Activated CD8-positive, alpha-beta T cell treated with anti-CD3 and anti-CD28 coated beads, Interleukin-2, amount 10 ng/mL, durations not matched to agents 7 days and 5 days (primary cell): ENCODE measurements around the gene VEPH1. TPM values are rescaled to one million over a fixed set of nuclear protein-coding genes. Genes with fewer than 3 reads are reported as not detected.
A peak's percentile ranks its signal among the peaks of the same experiment; 100 is the strongest.

Experiments
- ATAC-seq: fragments of 150-1000 bp; cut with Tn5 transposase; one replicate; pipeline ENCODE4 v1.10.0; 2021; ENCODE audit warnings: moderate library complexity
- CTCF ChIA-PET: fragments of 350-600 bp; sonication (Branson Sonifier 250); formaldehyde crosslinking; loops from one replicate; lab custom pipeline; 2021; ENCODE audit warnings: antibody characterized with exemption; lab: Charles Lee
- POLR2A ChIA-PET: fragments of 350-600 bp; sonication (Branson Sonifier 250); formaldehyde crosslinking; loops from one replicate; lab custom pipeline; 2021; ENCODE audit warnings: antibody characterized with exemption; lab: Charles Lee
- DNase-seq: peaks from one replicate; pipeline ENCODE4 v3.0.0-alpha.2; 2020
- H3K27ac Mint-ChIP-seq: one replicate; pipeline ENCODE4 v1.8.0; 2021; ENCODE audit warnings: mild to moderate bottlenecking, mixed read lengths
- H3K27me3 Mint-ChIP-seq: one replicate; pipeline ENCODE4 v1.8.0; 2021; ENCODE audit warnings: low read depth, mixed read lengths
- H3K36me3 Mint-ChIP-seq: one replicate; pipeline ENCODE4 v1.8.0; 2021; ENCODE audit warnings: low read depth, mixed read lengths
- H3K4me1 Mint-ChIP-seq: one replicate; pipeline ENCODE4 v1.8.0; 2021; ENCODE audit warnings: low read depth, mixed read lengths
- H3K4me3 Mint-ChIP-seq: one replicate; pipeline ENCODE4 v1.8.0; 2021; ENCODE audit warnings: mild to moderate bottlenecking, mixed read lengths
- H3K9me3 Mint-ChIP-seq: one replicate; pipeline ENCODE4 v1.8.0; 2022; ENCODE audit warnings: mixed read lengths; ENCODE audit not compliant: insufficient read depth
- total RNA-seq, 2 experiments: library from RNA; stranded (reverse); gene quantifications; one replicate each; pipeline ENCODE4 v1.2.3, GENCODE V29; 2021

VEPH1 gene
- total RNA-seq, 2 experiments from 2014 or later, result not detected

DNA sequence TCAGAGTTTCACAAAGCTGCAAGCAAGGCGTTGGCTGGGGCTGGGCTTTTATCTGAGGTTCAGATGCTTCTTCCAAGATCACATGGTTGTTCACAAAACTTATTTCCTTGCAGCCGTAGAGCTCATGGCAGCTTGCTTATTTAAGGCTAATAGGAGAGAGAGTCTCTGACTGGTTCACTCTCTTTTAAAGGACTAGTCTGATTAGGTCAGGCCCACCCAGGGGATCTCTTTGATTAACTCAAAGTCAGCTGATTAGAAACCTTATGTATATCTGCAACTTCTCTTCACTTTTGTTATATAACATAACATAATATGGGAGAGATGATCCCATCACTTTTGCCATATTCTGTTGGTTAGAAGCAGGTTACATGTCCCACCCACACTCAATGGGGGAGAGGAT is 243.4 kb downstream of the VEPH1 start:
- ATAC-seq, result no peak
- DNase-seq, result no peak
- no peaks in the 10 kb centered on the region for H3K27me3 Mint-ChIP-seq
- no peaks in the 10 kb centered on the region for H3K36me3 Mint-ChIP-seq
- H3K4me3 Mint-ChIP-seq, result no peak overlapping the region
- CTCF ChIA-PET, result no interaction called here
- no peak overlapping the region for H3K27ac Mint-ChIP-seq
- no peaks in the 10 kb centered on the region for H3K4me1 Mint-ChIP-seq
- H3K9me3 Mint-ChIP-seq, result no peaks in the 10 kb centered on the region
- POLR2A ChIA-PET, result no interaction called here

DNA sequence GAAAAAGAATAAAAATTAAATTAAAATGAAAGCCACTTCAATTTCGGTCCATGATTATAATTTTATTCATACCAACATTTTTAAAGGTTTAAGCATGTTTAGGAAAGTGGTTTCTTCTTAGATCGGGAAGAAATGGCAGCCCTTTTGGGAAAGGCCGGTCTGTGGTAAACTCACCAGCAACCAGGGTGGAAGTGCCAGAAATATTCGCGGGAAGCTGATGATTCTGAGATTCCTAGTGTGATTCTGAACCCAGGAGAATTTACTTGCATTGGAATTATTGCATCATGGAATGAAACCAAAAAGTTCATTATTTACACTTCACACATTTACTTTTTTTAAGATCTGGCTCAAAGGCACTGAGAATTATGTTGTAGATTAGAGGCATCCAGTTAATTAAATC is 246.1 kb downstream of the VEPH1 start:
- ChIA-PET POLR2A (no interaction called here), CTCF (interaction anchor here (1.1 to 1.3 kb wide), 2 partner anchors 9 to 53 kb away, joined by 3 read pairs; no protein-coding TSS in a partner anchor)
- ATAC-seq (no peak), DNase-seq (no peak)
- H3K27me3 Mint-ChIP-seq, result no peaks in the 10 kb centered on the region
- H3K4me1 Mint-ChIP-seq, result no peaks in the 10 kb centered on the region
- H3K27ac Mint-ChIP-seq, result no peak overlapping the region
- no peaks in the 10 kb centered on the region for H3K9me3 Mint-ChIP-seq
- no peak overlapping the region for H3K4me3 Mint-ChIP-seq
- no peaks in the 10 kb centered on the region for H3K36me3 Mint-ChIP-seq

DNA sequence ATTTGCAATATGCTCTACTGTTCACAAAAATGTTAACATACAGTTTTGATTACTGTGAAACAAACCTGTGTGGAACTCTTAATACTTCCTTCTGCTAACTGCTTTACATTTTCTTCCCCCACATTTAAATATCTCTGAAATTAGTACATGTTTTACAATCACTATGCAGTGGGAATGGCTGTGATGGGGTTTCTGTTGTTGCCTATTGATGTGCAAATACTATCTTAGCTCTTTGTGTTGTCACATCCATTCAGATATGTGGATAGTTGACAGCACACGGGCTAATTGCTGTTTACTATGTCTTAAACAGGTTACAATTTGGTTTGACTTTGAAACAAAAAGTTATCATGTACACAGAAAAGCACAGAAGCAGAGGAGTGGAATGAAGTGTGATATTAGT is 247.4 kb downstream of the VEPH1 start:
- Mint-ChIP-seq H3K27ac (no peak overlapping the region), H3K36me3 (no peaks in the 10 kb centered on the region), H3K9me3 (no peaks in the 10 kb centered on the region), H3K4me3 (no peak overlapping the region), H3K4me1 (no peaks in the 10 kb centered on the region), H3K27me3 (no peaks in the 10 kb centered on the region)
- CTCF ChIA-PET, result interaction anchor here (1.0 kb wide), 1 partner anchor 18 kb away, joined by 3 read pairs; no protein-coding TSS in a partner anchor
- DNase-seq (no peak), ATAC-seq (no peak)
- POLR2A ChIA-PET, result no interaction called here

DNA sequence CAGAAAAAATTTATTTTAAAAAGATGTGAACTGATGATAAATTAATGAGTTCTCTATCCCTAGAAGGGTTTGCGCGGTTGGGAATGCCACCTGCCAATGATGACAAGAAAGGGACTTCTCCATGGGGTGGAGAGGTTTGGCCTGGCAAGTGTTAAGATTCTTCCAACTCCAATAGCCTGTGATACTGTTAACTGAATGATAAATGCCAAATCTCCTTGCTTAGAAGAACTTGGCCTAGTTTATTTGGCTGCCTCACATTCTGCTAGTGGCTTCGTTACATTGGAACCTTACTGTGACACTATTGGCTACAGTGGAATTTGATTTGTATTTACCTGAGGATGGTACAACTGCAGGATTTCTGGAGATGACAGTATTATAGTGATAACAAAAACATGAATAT is 251.5 kb downstream of the VEPH1 start:
- H3K36me3 Mint-ChIP-seq, result no peaks in the 10 kb centered on the region
- CTCF ChIA-PET, result no interaction called here
- peaks cover 3% of the 10 kb centered on the region for H3K4me1 Mint-ChIP-seq
- ATAC-seq (no peak), DNase-seq (no peak)
- H3K27ac Mint-ChIP-seq, result no peak overlapping the region
- H3K4me3 Mint-ChIP-seq, result no peak overlapping the region
- no peaks in the 10 kb centered on the region for H3K27me3 Mint-ChIP-seq
- POLR2A ChIA-PET, result no interaction called here
- H3K9me3 Mint-ChIP-seq, result no peaks in the 10 kb centered on the region

DNA sequence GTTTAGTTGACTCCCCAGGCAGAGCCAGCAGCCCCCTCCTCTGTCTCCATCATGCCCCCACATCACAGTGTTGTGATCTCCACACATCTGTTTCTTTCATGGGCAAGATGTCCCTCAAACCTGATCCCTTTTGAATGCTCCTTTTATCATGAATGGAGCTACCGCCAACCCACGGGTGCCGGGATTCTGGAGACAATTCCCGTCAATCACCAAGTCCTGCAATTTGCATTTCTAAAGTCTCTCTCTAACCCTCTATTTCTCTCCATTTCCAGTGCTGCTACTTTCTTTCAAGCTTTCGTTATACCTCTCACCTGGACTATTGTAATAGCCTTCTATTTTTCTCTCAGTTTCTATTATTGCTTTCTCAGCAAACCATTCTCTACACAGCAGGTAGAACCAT is 253.6 kb downstream of the VEPH1 start:
- no peaks in the 10 kb centered on the region for H3K9me3 Mint-ChIP-seq
- ChIA-PET CTCF (no interaction called here), POLR2A (no interaction called here)
- peaks cover 3% of the 10 kb centered on the region for H3K4me1 Mint-ChIP-seq
- H3K27ac Mint-ChIP-seq, result no peak overlapping the region
- ATAC-seq, result no peak
- H3K36me3 Mint-ChIP-seq, result no peaks in the 10 kb centered on the region
- DNase-seq, result no peak
- no peak overlapping the region for H3K4me3 Mint-ChIP-seq
- no peaks in the 10 kb centered on the region for H3K27me3 Mint-ChIP-seq

DNA sequence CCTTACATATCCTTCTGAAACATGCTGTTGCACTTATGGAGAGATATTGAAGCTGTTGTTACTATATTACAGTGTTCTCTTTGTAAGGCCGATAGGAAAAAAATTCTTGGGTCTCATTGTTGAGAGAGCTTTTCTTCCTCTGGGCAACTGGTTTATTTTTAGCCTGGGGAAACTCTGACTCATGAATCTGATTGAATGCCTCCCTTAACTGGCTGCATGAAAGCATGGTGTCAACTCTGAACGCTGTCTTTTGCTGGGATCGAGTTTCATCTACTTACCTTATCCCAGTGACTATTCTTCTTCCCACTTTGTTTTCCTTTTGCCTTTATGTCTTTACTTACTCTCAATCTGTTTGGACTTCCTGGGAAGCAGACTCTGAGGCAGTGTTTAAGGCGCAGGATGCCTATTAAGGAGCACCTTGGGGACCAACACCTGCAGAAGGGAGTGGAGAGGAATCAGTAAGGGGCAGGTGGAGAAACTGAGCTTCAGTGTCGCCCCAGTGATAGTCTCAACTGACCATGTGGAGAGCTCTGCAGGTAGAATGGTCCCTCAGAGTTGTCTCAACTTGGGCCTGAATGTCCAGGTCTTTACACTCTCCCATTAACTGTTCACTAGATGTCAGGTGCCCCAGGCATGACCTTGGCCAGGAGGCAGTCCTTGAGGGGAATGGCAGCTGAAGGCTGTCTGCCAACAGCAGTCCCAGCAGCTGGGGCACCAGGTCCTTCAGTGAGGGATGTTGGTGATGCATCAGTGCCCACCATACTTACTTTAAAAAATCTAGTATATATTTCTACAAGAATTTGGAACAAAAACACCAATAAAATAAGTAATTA is 254.4 kb downstream of the VEPH1 start:
- Mint-ChIP-seq H3K36me3 (no peaks in the 10 kb centered on the region), H3K4me1 (peaks cover 3% of the 10 kb centered on the region), H3K27ac (no peak overlapping the region), H3K9me3 (no peaks in the 10 kb centered on the region), H3K4me3 (no peak overlapping the region), H3K27me3 (no peaks in the 10 kb centered on the region)
- ChIA-PET POLR2A (no interaction called here), CTCF (interaction anchor here (1.0 kb wide), 1 partner anchor 8 kb away, joined by 3 read pairs; no protein-coding TSS in a partner anchor)
- no peak for DNase-seq
- no peak for ATAC-seq

DNA sequence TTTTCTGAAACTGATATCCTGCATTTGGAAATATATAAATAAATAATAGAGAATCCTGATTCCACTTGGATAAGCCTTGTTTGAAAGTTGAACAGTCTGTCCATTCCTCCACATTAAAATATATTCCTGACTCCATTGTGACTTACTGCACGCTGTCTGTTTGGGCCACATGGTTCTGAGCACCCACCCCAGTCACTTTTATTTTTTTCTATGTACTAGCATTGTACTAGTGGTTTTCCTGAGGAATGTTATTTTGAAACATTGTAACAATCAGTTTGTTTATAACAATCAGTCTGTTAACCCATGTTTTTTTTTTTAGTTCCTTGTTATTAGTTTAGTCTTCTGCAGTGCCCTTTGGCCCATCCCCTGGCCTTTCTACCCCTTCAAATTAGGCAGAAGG is 255.8 kb downstream of the VEPH1 start:
- peaks cover 3% of the 10 kb centered on the region for H3K4me1 Mint-ChIP-seq
- DNase-seq, result no peak
- H3K36me3 Mint-ChIP-seq, result no peaks in the 10 kb centered on the region
- no peak for ATAC-seq
- H3K27ac Mint-ChIP-seq, result no peak overlapping the region
- ChIA-PET POLR2A (no interaction called here), CTCF (interaction anchor here (1.6 kb wide), 1 partner anchor 10 kb away, joined by 3 read pairs; no protein-coding TSS in a partner anchor)
- H3K4me3 Mint-ChIP-seq, result no peak overlapping the region
- no peaks in the 10 kb centered on the region for H3K27me3 Mint-ChIP-seq
- no peaks in the 10 kb centered on the region for H3K9me3 Mint-ChIP-seq

DNA sequence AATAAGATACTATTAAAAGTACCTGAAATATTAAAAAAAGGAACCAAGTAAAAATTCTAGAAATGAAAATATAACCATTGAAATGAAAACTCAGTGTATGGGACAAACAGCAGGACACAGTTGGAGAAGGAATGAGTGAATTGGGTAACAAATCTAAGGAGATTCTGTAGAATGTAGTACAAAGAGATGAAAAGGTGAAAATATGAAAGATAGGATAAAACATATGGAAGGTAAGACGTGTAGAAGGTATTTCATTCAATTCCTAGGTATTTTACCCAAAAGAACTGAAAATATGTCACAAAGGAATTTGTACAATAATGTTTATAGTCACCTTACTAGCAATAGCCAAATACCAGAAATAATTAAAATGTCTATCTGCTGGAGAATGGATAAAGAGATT is 260.4 kb downstream of the VEPH1 start:
- ChIA-PET CTCF (no interaction called here), POLR2A (no interaction called here)
- no peaks in the 10 kb centered on the region for H3K9me3 Mint-ChIP-seq
- H3K36me3 Mint-ChIP-seq, result no peaks in the 10 kb centered on the region
- no peaks in the 10 kb centered on the region for H3K27me3 Mint-ChIP-seq
- ATAC-seq (no peak), DNase-seq (no peak)
- H3K4me1 Mint-ChIP-seq, result peaks cover 4% of the 10 kb centered on the region
- no peak overlapping the region for H3K27ac Mint-ChIP-seq
- no peak overlapping the region for H3K4me3 Mint-ChIP-seq

DNA sequence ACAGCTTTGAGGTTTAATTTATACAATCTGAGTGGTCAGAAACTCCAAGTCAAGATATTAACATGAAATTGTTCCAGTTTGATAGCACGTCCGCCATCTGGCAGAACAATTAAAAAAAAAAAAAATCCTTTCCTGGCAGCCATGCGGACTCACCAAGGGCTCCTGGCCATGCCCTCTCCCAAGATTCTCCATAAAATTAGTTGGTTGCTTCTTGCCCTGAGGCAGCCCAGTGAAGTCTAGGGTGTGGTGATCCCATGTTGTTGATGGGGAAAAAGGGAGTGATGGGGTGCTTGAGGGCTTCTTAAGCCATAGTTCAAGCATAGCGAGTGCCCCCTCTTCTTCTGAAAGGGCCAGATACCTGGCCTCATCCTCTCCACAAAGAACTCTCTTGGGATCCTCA is 261.6 kb downstream of the VEPH1 start:
- H3K9me3 Mint-ChIP-seq, result no peaks in the 10 kb centered on the region
- ChIA-PET POLR2A (interaction anchor here (3.4 kb wide), 1 partner anchor 81 kb away, joined by 19 read pairs; the partner anchor contains the start of gene CCNL1), CTCF (interaction anchor here (2.5 kb wide), 1 partner anchor 39 kb away, joined by 10 read pairs; no protein-coding TSS in a partner anchor)
- no peak overlapping the region for H3K4me3 Mint-ChIP-seq
- no peaks in the 10 kb centered on the region for H3K27me3 Mint-ChIP-seq
- H3K27ac Mint-ChIP-seq, result no peak overlapping the region
- H3K36me3 Mint-ChIP-seq, result no peaks in the 10 kb centered on the region
- ATAC-seq (no peak), DNase-seq (no peak)
- H3K4me1 Mint-ChIP-seq, result peaks cover 4% of the 10 kb centered on the region

DNA sequence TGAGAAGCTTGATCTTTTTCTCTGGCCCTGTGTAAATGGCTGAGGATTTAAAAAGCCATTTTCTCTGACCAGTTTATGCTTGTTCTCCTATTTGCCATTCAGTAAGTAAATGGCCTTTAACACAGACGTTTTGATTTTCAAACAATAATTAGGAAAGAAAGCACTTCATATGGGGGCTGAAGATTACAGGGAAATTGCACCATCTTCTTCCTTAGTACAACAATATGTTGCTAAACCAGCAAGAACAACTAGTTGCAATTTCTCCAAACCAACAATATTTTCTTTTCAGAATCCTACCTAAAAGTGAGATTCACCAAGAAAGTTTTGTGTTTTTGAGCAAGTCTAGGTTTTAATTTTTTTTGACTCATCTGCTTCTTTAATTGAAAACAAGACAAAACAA is 262.8 kb downstream of the VEPH1 start:
- ATAC-seq, result no peak
- Mint-ChIP-seq H3K4me3 (no peak overlapping the region), H3K4me1 (peaks cover 4% of the 10 kb centered on the region), H3K36me3 (no peaks in the 10 kb centered on the region), H3K9me3 (no peaks in the 10 kb centered on the region), H3K27me3 (no peaks in the 10 kb centered on the region), H3K27ac (no peak overlapping the region)
- ChIA-PET CTCF (interaction anchor here (0.9 to 2.5 kb wide), 7 partner anchors 9 to 103 kb away, joined by 3 to 10 read pairs (median 4); no protein-coding TSS in a partner anchor), POLR2A (interaction anchor here (0.6 to 3.4 kb wide), 2 partner anchors 80 to 85 kb away, joined by 3 to 19 read pairs; partner anchors contain the start of gene CCNL1)
- no peak for DNase-seq

DNA sequence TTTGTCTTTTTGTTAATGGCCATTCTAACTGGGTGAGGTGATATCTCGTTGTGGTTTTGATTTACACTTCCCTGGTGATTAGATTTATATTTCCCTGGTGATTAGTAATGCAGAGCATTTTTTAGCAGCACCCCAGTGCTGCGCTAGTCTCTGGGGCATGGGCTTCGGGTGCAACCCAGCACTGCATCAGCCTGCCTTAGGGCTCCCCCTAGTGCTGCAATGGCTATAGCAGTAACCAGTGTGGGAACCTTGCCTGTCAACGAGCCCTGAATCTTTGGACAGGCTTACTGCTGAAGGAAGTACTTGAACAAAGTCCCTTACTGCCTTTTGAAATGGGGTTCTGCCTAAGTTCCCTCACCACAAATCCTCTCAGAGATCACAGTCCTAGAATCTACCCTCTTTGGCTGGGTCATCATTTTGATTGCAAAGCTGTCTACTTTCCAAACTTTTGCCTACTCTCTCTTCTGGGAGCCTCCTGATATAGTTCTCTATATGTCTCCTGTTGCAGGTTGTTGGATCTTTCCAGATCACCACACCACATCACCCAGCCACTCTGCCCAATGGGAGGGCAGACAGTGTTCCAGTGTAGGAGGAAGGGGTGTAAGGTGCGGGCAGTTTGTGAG is 264.0 kb downstream of the VEPH1 start:
- H3K4me1 Mint-ChIP-seq, result peaks cover 4% of the 10 kb centered on the region
- H3K9me3 Mint-ChIP-seq, result no peaks in the 10 kb centered on the region
- H3K36me3 Mint-ChIP-seq, result no peaks in the 10 kb centered on the region
- H3K4me3 Mint-ChIP-seq, result no peak overlapping the region
- ATAC-seq (peak; percentile 100), DNase-seq (peak; percentile 86)
- CTCF ChIA-PET, result interaction anchor here (0.7 to 3.1 kb wide), 11 partner anchors 8 to 102 kb away, joined by 3 to 10 read pairs (median 4); no protein-coding TSS in a partner anchor
- H3K27me3 Mint-ChIP-seq, result no peaks in the 10 kb centered on the region
- no peak overlapping the region for H3K27ac Mint-ChIP-seq
- POLR2A ChIA-PET, result interaction anchor here (3.4 kb wide), 1 partner anchor 79 kb away, joined by 19 read pairs; the partner anchor contains the start of gene CCNL1
